Skeletal muscle tissue (tissue), 4 donors: Measurements from ENCODE around the gene AMOTL2. TPM values are rescaled to one million over a fixed set of nuclear protein-coding genes. Genes with fewer than 3 reads are reported as not detected.

Source experiments
- H3K27ac ChIP-seq: one replicate; pipeline ENCODE4 v1.7.0; 2013; ENCODE audit warnings: mild to moderate bottlenecking, low read depth, low read length, inconsistent platforms
- H3K27me3 ChIP-seq, 3 donors: one replicate each; pipeline ENCODE4 v1.7.0; 2013; ENCODE audit warnings: low read length in 3 of 3; ENCODE audit not compliant: control insufficient read depth in 3 of 3, insufficient read depth in 3 of 3
- H3K36me3 ChIP-seq, 3 donors: one replicate each; pipeline ENCODE4 v1.7.0; 2013; ENCODE audit warnings: low read length in 3 of 3; ENCODE audit not compliant: control insufficient read depth in 3 of 3, insufficient read depth in 3 of 3
- H3K4me1 ChIP-seq, 3 donors: one replicate each; pipeline ENCODE4 v1.7.0; 2013; ENCODE audit warnings: low read length in 3 of 3, mild to moderate bottlenecking in 3 of 3; ENCODE audit not compliant: control insufficient read depth in 3 of 3, insufficient read depth in 3 of 3
- H3K4me3 ChIP-seq, 3 donors: one replicate each; pipeline ENCODE4 v1.7.0; 2013; ENCODE audit warnings: low read length in 3 of 3
- H3K9ac ChIP-seq, 3 donors: one replicate each; pipeline ENCODE4 v1.7.0; 2013; ENCODE audit warnings: low read length in 3 of 3, mild to moderate bottlenecking in 3 of 3, moderate library complexity in 2 of 3, low read depth in 1 of 3
- H3K9me3 ChIP-seq, 3 donors: one replicate each; pipeline ENCODE4 v1.7.0; 2013; ENCODE audit warnings: low read length in 3 of 3; ENCODE audit not compliant: control insufficient read depth in 3 of 3
- total RNA-seq: library from RNA; depleted of rRNA; stranded (reverse); fragments of >200 nt; gene quantifications from one replicate; pipeline ENCODE4 v1.2.3, GENCODE V29; 2014
- donor health status: Osteomylitis.

AMOTL2 gene
- total RNA-seq, 1 donor from 2014 or later: 56.9 TPM

DNA sequence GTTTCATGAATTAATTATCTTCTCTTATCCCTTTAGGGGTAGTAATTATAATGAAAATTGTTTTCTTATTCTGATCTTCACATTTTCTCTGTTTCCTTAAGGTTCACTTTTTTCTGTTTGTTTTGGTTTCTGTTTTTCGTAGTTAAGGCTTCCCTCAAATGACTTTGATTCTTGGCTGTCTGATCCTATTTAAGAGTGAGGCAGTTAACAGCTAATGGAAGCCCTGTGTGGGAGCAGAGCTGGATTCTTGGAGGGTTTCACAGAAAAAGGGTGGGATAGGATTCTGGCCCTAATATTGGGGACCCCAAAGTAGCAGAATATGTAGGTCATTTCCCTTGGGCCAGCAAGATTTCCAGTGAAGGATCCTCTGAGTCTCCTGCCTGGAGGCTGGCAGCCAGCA lies 6.8 kb upstream of the AMOTL2 start:
- H3K9ac ChIP-seq: no peak overlapping the region
- H3K36me3 ChIP-seq: no peaks in the 10 kb centered on the region
- peak overlapping the region; percentile 56 for H3K27ac ChIP-seq
- H3K4me3 ChIP-seq: no peak overlapping the region
- H3K9me3 ChIP-seq: no peaks in the 10 kb centered on the region
- H3K27me3 ChIP-seq: no peaks in the 10 kb centered on the region
- H3K4me1 ChIP-seq: peaks cover 7 to 12% (median 10%) of the 10 kb centered on the region in 3 donors

DNA sequence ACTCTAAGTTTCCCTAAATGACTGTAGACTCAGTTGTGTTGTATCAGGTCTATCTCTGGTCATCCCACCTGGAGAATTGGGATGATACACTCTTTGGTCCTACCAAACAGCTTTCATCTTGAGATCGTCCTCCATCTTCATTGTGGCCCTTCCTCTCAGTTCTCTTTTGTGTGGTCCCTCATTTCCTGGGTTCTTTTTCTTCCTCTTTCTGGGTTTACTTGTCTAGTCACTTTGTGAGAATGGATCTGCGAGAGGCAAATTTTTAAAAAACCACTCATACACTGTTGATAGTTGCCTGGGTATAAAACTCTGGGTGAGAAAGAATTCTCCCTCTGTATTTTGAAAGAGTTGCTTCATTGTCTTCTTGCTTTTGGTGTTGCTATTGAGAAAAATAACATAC lies 6.0 kb upstream of the AMOTL2 start:
- H3K27ac ChIP-seq: peak overlapping the region; percentile 56

DNA sequence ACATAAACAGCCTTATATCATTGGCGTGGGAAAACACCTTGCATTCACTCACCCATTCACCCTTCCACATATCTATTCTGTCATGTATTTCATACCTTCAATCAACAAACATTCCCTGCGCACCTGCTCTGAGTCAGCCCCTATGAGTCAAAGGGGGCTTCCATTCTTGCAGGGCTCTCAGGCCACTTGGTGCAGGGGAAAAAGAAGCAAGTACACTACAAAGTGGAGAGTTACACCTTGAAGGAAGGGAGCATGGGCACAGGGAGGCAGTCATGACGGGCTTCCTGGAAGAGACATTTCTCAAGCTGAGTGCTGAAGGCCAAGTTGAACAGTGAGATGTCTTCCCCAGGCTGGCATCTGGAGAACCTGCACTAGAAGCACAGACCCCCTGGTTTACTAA lies 4.6 kb upstream of the AMOTL2 start:
- peaks cover 17 to 30% (median 26%) of the 10 kb centered on the region in 3 donors for H3K4me1 ChIP-seq
- H3K9me3 ChIP-seq: no peaks in the 10 kb centered on the region
- no peak overlapping the region for H3K27ac ChIP-seq
- H3K9ac ChIP-seq: no peak overlapping the region
- no peaks in the 10 kb centered on the region for H3K27me3 ChIP-seq
- H3K4me3 ChIP-seq: no peak overlapping the region
- H3K36me3 ChIP-seq: no peaks in the 10 kb centered on the region

More for the DNA sequence above, 6.0 kb upstream of the AMOTL2 start:
- Histone ChIP-seq H3K4me1 (peaks cover 10 to 19% (median 16%) of the 10 kb centered on the region in 3 donors), H3K36me3 (no peaks in the 10 kb centered on the region), H3K4me3 (no peak overlapping the region), H3K9ac (no peak overlapping the region), H3K27me3 (no peaks in the 10 kb centered on the region), H3K9me3 (no peaks in the 10 kb centered on the region)

DNA sequence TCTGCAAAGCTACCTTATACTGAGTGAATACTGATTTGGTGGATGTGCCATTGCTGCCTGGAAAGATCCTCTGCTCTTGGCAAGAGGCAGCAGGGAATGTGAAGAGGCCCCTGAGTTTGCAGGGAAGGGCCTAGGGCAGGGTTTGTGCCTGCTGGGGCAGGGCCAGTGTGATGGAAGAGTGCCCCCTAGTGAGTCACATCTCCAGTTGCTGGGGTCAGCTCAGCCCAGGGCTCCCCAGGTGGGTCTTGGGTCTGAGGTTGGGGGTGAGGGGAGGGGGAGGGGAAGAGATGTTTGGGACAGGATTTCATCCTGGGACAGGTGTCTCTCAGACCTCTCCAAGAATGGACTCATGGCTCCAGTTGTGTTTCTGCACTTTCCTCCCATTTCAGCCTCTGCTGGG lies 4.1 kb upstream of the AMOTL2 start:
- peaks cover 17 to 34% (median 26%) of the 10 kb centered on the region in 3 donors for H3K4me1 ChIP-seq
- no peaks in the 10 kb centered on the region for H3K9me3 ChIP-seq
- H3K9ac ChIP-seq: no peak overlapping the region
- no peak overlapping the region for H3K4me3 ChIP-seq
- H3K27ac ChIP-seq: no peak overlapping the region
- no peaks in the 10 kb centered on the region for H3K27me3 ChIP-seq
- H3K36me3 ChIP-seq: no peaks in the 10 kb centered on the region

DNA sequence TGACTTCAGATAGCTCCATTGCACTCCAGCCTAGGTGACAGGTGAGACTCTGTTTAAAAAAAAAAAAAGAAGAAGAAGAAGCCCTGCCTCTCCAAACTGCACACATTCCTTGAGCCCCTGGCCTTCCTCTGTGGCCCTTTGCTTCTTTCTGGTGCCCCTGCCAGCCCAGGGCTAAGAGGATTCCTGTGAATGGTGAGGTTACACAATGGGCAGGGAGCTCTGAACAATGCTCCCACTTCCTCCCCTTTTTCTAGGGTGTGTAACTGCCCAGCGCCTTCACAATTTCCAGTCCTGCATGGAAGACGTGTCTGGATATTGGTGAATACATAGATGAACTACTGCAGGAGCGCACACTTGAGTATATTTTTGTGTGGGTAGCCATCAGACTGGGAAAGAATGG lies 3.6 kb upstream of the AMOTL2 start:
- Histone ChIP-seq H3K9me3 (no peaks in the 10 kb centered on the region), H3K4me1 (peaks cover 17 to 39% (median 31%) of the 10 kb centered on the region in 3 donors), H3K27ac (no peak overlapping the region), H3K4me3 (no peak overlapping the region), H3K9ac (no peak overlapping the region), H3K27me3 (no peaks in the 10 kb centered on the region), H3K36me3 (no peaks in the 10 kb centered on the region)

DNA sequence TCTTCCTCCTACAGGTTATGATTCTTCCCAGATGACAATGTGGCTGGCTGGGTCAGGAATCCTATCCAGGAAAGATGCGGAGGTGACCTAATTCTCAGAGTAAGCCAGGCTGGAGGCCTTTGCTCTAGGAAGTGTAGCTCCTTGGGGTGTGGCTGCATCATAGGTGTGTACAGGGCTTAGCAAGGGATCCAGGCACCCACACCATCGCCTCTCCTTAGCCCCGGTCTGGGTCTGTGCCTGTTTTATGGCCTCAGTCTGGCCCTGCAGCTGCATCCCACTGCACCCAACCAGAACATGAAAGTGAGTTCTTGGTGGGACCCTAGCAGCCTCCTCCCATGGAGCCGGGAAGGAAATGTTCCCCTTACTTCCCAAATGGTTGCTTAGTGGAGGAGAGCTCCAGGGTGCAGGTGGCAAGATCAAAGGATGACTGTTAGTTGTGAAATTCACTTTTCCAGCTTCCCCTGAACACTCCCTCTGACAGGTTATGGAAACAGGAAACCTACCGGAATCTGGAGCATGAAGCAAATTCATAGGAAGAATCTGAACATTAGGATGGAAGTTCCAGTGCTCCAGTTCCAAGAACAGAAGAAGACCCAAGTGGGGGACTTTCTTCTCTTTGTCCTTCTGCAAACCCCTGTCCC lies 2.7 kb upstream of the AMOTL2 start:
- Histone ChIP-seq H3K9ac (no peak overlapping the region), H3K36me3 (peaks cover 0 to 2% (median under 1%) of the 10 kb centered on the region in 3 donors), H3K4me1 (peaks cover 24 to 49% (median 39%) of the 10 kb centered on the region in 3 donors), H3K27ac (no peak overlapping the region), H3K9me3 (no peaks in the 10 kb centered on the region), H3K27me3 (no peaks in the 10 kb centered on the region), H3K4me3 (no peak overlapping the region)

DNA sequence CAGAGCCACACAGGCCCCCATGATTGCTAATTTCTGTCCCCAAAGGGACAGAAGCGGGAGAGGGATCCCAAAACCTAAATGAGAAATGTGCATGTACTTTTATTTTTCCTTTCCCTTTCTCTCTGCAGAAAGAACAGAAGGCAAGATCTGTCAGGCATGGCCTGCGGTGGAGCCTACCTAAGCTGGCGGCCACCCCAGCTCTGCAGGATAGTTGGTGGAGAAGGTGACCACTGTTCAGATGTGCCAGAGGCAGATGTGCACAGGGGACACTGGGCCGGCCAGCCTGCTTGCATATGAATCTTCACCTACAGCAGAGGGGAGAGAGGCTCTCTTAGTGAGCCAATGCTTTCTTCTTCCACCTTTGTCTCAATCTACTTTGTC lies 2.1 kb upstream of the AMOTL2 start:
- peaks cover 0 to 6% (median 5%) of the 10 kb centered on the region in 3 donors for H3K36me3 ChIP-seq
- no peak overlapping the region for H3K4me3 ChIP-seq
- H3K4me1 ChIP-seq: peaks cover 27 to 54% (median 44%) of the 10 kb centered on the region in 3 donors
- no peaks in the 10 kb centered on the region for H3K27me3 ChIP-seq
- H3K9ac ChIP-seq: no peak overlapping the region
- no peak overlapping the region for H3K27ac ChIP-seq
- H3K9me3 ChIP-seq: no peaks in the 10 kb centered on the region

DNA sequence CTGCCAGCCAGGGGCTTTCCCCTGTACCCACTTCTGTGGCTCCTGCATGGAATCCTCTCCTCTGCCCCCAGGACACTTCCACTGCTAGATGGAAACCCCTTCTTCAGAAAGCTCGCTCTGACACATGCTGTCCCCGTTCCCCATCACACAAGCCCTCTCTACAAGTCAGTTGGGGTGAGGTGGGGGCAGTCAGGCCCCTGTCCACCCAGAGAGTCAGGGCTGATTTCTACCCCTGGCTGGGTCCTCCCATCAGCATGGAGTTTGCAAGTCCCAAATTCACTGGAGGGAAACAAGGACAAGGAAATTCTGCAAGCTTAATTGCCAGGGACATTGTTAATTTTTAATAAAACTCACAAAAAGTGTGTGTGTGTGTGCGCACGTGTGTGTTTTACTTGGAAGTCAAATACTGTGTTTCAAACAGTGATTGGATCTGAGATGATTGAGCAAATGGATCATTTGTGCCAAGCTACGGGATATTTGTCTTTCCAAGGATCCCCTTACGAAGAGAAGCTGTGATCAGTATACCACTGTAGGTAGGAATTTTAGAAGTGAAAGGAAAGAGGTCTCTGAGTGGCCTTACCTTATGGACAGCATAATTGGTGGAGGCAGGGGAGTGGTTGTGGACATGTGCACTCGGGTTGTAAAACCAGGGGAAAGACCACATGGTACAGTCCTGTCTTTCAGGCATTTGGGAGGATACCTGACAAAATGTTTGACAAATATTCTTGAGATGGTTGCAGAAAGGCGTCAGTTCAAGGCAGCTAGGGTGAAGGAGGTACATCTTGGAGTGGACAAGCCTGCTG lies 1.5 kb upstream of the AMOTL2 start:
- H3K9ac ChIP-seq: peak overlapping the region; percentile 75 to 98 (median 96)

DNA sequence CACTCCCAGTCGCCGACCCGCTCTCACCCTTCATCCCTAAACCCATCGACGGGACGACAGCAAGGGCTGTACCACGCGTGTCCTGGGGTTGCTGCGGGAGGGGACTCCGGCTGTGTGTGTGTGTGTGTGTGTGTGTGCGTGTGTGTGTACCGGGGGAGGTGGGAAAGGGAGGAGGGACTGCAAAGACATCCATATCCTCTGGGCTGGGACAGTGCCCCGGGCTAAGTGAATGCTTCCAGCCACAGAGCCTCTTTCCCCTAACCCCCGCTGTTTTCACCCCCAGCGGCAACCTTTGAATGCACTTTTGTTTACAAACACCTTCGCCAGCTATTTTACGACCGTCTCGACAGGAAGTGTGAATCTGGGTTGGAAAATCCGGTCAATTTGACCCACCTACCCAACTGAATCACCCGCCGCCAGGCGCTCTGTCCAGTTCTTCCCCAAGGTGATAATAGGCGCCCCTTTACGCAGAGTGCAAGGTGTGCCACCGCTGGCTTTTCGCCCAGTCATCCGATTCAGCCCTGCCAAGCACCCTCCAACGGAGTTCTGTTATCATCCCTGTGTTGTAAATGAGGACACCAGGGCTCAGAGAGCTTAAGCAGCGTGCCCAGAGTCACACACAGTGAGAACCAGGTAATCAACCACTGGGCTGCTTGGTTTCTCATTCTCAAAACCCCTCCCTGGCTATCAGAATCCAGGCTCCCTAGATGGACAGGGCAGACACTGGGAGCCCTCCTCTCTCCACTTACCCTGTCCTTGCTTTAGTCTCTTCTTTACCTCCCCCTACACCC lies 739 bp upstream of the AMOTL2 start:
- Histone ChIP-seq H3K9ac (peak overlapping the region; percentile 75 to 98 (median 96)), H3K4me3 (peak overlapping the region; percentile 86 to 88 (median 87)), H3K27ac (peak overlapping the region; percentile 97), H3K9me3 (no peaks in the 10 kb centered on the region), H3K36me3 (peaks cover 12 to 19% (median 19%) of the 10 kb centered on the region in 3 donors), H3K27me3 (no peaks in the 10 kb centered on the region), H3K4me1 (peaks cover 38 to 68% (median 57%) of the 10 kb centered on the region in 3 donors)

More for the DNA sequence above, 1.5 kb upstream of the AMOTL2 start:
- no peaks in the 10 kb centered on the region for H3K27me3 ChIP-seq
- peaks cover 5 to 12% (median 11%) of the 10 kb centered on the region in 3 donors for H3K36me3 ChIP-seq
- H3K27ac ChIP-seq: peak overlapping the region; percentile 97
- H3K9me3 ChIP-seq: no peaks in the 10 kb centered on the region
- H3K4me1 ChIP-seq: peaks cover 30 to 60% (median 49%) of the 10 kb centered on the region in 3 donors
- H3K4me3 ChIP-seq: peak overlapping the region in 2 of 3 donors; percentile 86 to 87
